GM18505 (cell line): ENCODE data around the gene RARRES1.

ENCODE experiments used
- ATAC-seq: cut with Tn5 transposase; IDR thresholded peaks from one replicate; pipeline ENCODE4 v1.9.1; 2021; ENCODE audit not compliant: unreplicated experiment
- POLR2A ChIP-seq: IDR thresholded peaks from 4 replicates; pipeline ENCODE4 v1.6.1; 2011; ENCODE audit warnings: borderline replicate concordance; ENCODE audit not compliant: insufficient read depth, insufficient read length; ENCODE audit errors: extremely low read depth

RARRES1 gene

DNA sequence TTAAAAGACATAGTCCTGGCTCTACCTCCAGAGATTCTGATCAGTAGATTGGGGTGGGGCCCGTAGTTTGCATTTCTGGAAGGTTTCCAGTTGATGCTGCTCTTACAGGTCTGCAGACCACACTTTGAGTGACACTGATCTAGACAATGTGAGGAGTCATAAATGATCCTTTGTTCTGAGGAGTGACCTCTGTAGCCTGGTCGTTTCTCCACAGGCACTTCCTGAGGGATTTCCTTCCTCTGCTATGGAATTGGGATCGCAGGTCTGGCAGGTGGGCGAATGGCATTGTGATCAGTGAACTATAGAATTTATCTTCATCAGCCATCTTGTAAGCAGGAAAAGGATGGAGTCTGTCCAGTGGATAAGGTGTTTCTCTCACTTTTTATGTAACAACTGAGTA is 82.5 kb downstream of the RARRES1 start:
- no peak for TF ChIP-seq POLR2A
- no peak for ATAC-seq
